Chondrocyte (in vitro differentiated cells): ENCODE measurements around the gene MINAR1. TPM values are rescaled to one million over a fixed set of nuclear protein-coding genes. Genes with fewer than 3 reads are reported as not detected.

Experiments
- DNase-seq: peaks from one replicate; pipeline ENCODE4 v3.0.0; 2021; ENCODE audit warnings: mixed read lengths, low spot score
- H3K27ac Mint-ChIP-seq: one replicate; pipeline ENCODE4 v1.8.0; 2021; ENCODE audit warnings: mild to moderate bottlenecking, moderate library complexity, mixed read lengths; ENCODE audit not compliant: unreplicated experiment
- H3K27me3 Mint-ChIP-seq: 2 replicates; pipeline ENCODE4 v1.8.0; 2021; ENCODE audit warnings: low read depth, mixed read lengths
- H3K36me3 Mint-ChIP-seq: 2 replicates; pipeline ENCODE4 v1.8.0; 2021; ENCODE audit warnings: low read depth, mixed read lengths
- H3K4me1 Mint-ChIP-seq: 2 replicates; pipeline ENCODE4 v1.8.0; 2021; ENCODE audit warnings: low read depth, mild to moderate bottlenecking, mixed read lengths
- H3K4me3 Mint-ChIP-seq: one replicate; pipeline ENCODE4 v1.8.0; 2021; ENCODE audit warnings: mild to moderate bottlenecking, moderate library complexity, mixed read lengths; ENCODE audit not compliant: unreplicated experiment
- H3K9me3 Mint-ChIP-seq: 2 replicates; pipeline ENCODE4 v1.8.0; 2021; ENCODE audit warnings: low read depth, mixed read lengths
- CTCF ChIP-seq: fragments of 200-600 bp; sonication (generic); IDR thresholded peaks from 2 replicates; pipeline ENCODE4 v1.5.0; 2021; ENCODE audit warnings: antibody characterized with exemption, mild to moderate bottlenecking, moderate library complexity
- total RNA-seq: library from RNA; stranded (reverse); gene quantifications from 3 replicates; pipeline ENCODE4 v1.2.1, GENCODE V29; 2021

MINAR1 gene
- total RNA-seq, 1 donor from 2014 or later = 3.8 TPM

- Mint-ChIP-seq H3K4me1 (no peaks in the 10 kb centered on the region), H3K27me3 (no peaks in the 10 kb centered on the region), H3K4me3 (no peak overlapping the region), H3K9me3 (no peaks in the 10 kb centered on the region), H3K36me3 (peaks cover 5% of the 10 kb centered on the region), H3K27ac (no peak overlapping the region)
- TF ChIP-seq CTCF = no peak
- no peak for DNase-seq
These were observed 31.1 kb downstream of the MINAR1 start for GRCh38 chr15:79463043-79463780.

GRCh38 chr15:79463781-79464270 lies 31.7 kb downstream of the MINAR1 start:
- H3K4me3 Mint-ChIP-seq = no peak overlapping the region
- no peak for TF ChIP-seq CTCF
- H3K36me3 Mint-ChIP-seq = peaks cover 7% of the 10 kb centered on the region
- no peaks in the 10 kb centered on the region for H3K9me3 Mint-ChIP-seq
- no peaks in the 10 kb centered on the region for H3K27me3 Mint-ChIP-seq
- H3K4me1 Mint-ChIP-seq = no peaks in the 10 kb centered on the region
- no peak overlapping the region for H3K27ac Mint-ChIP-seq
- DNase-seq = no peak

DNA sequence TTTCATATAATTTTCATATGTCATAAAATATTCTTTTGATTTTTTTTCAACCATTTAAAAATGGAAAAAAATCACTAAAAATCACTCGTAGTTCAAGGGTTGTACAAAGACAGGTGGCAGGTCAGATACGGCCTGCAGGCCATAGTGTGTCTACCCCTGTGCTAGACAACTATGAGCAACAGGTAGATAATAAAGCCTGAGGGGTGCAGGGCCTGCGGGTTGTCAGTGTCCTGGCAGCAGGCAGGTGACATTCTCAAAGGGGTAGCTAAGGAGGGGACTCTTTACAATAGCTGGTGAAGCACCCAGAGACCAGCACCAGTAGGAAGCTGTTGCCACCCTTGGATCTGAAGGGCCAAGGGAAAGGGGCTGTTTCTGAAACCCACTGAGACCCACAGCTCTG lies 34.4 kb downstream of the MINAR1 start:
- TF ChIP-seq CTCF = no peak
- H3K4me1 Mint-ChIP-seq = no peaks in the 10 kb centered on the region
- H3K4me3 Mint-ChIP-seq = no peak overlapping the region
- no peaks in the 10 kb centered on the region for H3K9me3 Mint-ChIP-seq
- H3K36me3 Mint-ChIP-seq = peaks cover 9% of the 10 kb centered on the region
- no peak for DNase-seq
- H3K27ac Mint-ChIP-seq = no peak overlapping the region
- no peaks in the 10 kb centered on the region for H3K27me3 Mint-ChIP-seq

GRCh38 chr15:79467865-79468586 lies 35.9 kb downstream of the MINAR1 start:
- DNase-seq = no peak
- Mint-ChIP-seq H3K36me3 (peaks cover 9% of the 10 kb centered on the region), H3K4me3 (no peak overlapping the region), H3K4me1 (no peaks in the 10 kb centered on the region), H3K27ac (no peak overlapping the region), H3K27me3 (no peaks in the 10 kb centered on the region), H3K9me3 (no peaks in the 10 kb centered on the region)
- TF ChIP-seq CTCF = no peak

DNA sequence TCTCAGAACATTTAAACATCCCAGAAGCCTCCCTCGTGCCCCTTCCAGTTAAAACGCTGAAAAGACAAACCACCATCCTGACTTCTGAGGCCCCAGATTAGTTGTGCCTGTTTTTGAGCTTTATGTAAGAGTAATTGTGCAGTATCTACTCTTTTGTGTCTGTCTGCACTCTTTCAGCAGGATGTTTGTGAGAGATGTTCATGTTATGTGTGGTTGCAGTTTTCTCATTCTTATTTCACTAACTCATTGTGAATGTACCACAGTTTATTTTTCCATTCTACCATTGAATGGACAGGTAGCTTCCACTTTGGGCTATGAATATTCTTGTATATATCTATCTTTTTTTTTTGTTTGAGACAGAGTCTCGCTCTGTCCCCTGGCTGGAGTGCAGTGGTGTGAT lies 40.3 kb downstream of the MINAR1 start:
- peaks cover 8% of the 10 kb centered on the region for H3K36me3 Mint-ChIP-seq
- H3K4me3 Mint-ChIP-seq = no peak overlapping the region
- H3K27me3 Mint-ChIP-seq = no peaks in the 10 kb centered on the region
- H3K27ac Mint-ChIP-seq = no peak overlapping the region
- TF ChIP-seq CTCF = no peak
- no peaks in the 10 kb centered on the region for H3K4me1 Mint-ChIP-seq
- no peak for DNase-seq
- no peaks in the 10 kb centered on the region for H3K9me3 Mint-ChIP-seq
